IMR-90 (cell line): ENCODE results near the gene CIDEA. TPM values are rescaled to one million over a fixed set of nuclear protein-coding genes. Genes with fewer than 3 reads are reported as not detected.

Source experiments
- ATAC-seq: fragments of 200-7000 bp; cut with Tn5 transposase; 2 replicates; pipeline ENCODE4 v1.9.1; 2020; ENCODE audit warnings: low read depth, mild to moderate bottlenecking, moderate library complexity
- BruUV-seq: library from RNA; stranded (reverse); fragments of 400-500 nt; replicated peaks from 2 replicates; lab custom pipeline; 2021; lab: Mats Ljungman, UMichigan
- CTCF ChIA-PET: fragments of 300-600 bp; formaldehyde crosslinking; extraction: SDS; loops from one replicate; lab custom pipeline; 2021; ENCODE audit warnings: antibody characterized with exemption; lab: Yijun Ruan, JAX
- POLR2A ChIA-PET: fragments of 300-600 bp; sonication (Branson Sonifier 250); formaldehyde crosslinking; loops from one replicate; lab custom pipeline; 2022; ENCODE audit warnings: antibody characterized with exemption; ENCODE audit not compliant: unreplicated experiment; lab: Charles Lee
- DNase-seq: peaks from one replicate; pipeline ENCODE4 v3.0.0; 2013
- H2AFZ ChIP-seq: replicated peaks from 2 replicates; pipeline ENCODE3; 2013; ENCODE audit warnings: low read length, mild to moderate bottlenecking; ENCODE audit not compliant: poor library complexity
- H2AK5ac ChIP-seq: 2 replicates; pipeline ENCODE4 v1.6.1; 2013; ENCODE audit warnings: low read depth, low read length, inconsistent platforms
- H2AK9ac ChIP-seq: replicated peaks from 2 replicates; pipeline ENCODE3; 2013; ENCODE audit warnings: mild to moderate bottlenecking, low read depth, low read length, moderate library complexity; ENCODE audit not compliant: poor library complexity
- H2BK120ac ChIP-seq: 2 replicates; pipeline ENCODE4 v1.6.1; 2013; ENCODE audit warnings: low read depth, low read length, inconsistent platforms
- H2BK15ac ChIP-seq: 3 replicates; pipeline ENCODE4 v1.6.1; 2013; ENCODE audit warnings: low read depth, low read length, inconsistent platforms
- H2BK20ac ChIP-seq: 2 replicates; pipeline ENCODE4 v1.6.1; 2013; ENCODE audit warnings: low read depth, mild to moderate bottlenecking, inconsistent platforms, low read length, moderate library complexity
- H2BK5ac ChIP-seq: 2 replicates; pipeline ENCODE4 v1.6.1; 2013; ENCODE audit warnings: mild to moderate bottlenecking, low read depth, low read length, inconsistent platforms; ENCODE audit not compliant: poor library complexity, severe bottlenecking
- H3K14ac ChIP-seq: replicated peaks from 2 replicates; pipeline ENCODE4 v1.6.1; 2013; ENCODE audit warnings: low read depth, low read length, inconsistent platforms
- H3K18ac ChIP-seq: 2 replicates; pipeline ENCODE4 v1.6.1; 2013; ENCODE audit warnings: low read depth, low read length, control low read depth
- H3K23ac ChIP-seq: 2 replicates; pipeline ENCODE4 v1.6.1; 2013; ENCODE audit warnings: low read depth, low read length, inconsistent platforms
- H3K27ac ChIP-seq: 2 replicates; pipeline ENCODE4 v1.5.1; 2013; ENCODE audit warnings: mild to moderate bottlenecking, control low read depth, low read length; ENCODE audit not compliant: insufficient read depth
- H3K27me3 ChIP-seq: 2 replicates; pipeline ENCODE4 v1.6.1; 2013; ENCODE audit warnings: low read length; ENCODE audit not compliant: control insufficient read depth, insufficient read depth
- H3K36me3 ChIP-seq: 2 replicates; pipeline ENCODE4 v1.6.1; 2013; ENCODE audit warnings: low read length, mixed read lengths; ENCODE audit not compliant: control insufficient read depth, insufficient read depth
- H3K4ac ChIP-seq: 2 replicates; pipeline ENCODE4 v1.6.1; 2013; ENCODE audit warnings: low read depth, low read length, inconsistent platforms
- H3K4me1 ChIP-seq: 2 replicates; pipeline ENCODE4 v1.6.1; 2013; ENCODE audit warnings: low read length, mixed read lengths; ENCODE audit not compliant: control insufficient read depth, insufficient read depth
- H3K4me2 ChIP-seq: 2 replicates; pipeline ENCODE4 v1.6.1; 2013; ENCODE audit warnings: low read depth, mild to moderate bottlenecking, control low read depth, low read length, moderate library complexity
- H3K4me3 ChIP-seq: 2 replicates; pipeline ENCODE4 v1.5.1; 2013; ENCODE audit warnings: low read depth, mild to moderate bottlenecking, control low read depth, low read length, moderate library complexity; ENCODE audit not compliant: insufficient read depth
- H3K56ac ChIP-seq: 2 replicates; pipeline ENCODE4 v1.6.1; 2013; ENCODE audit warnings: low read length, inconsistent platforms; ENCODE audit not compliant: insufficient read depth; ENCODE audit errors: extremely low read depth
- H3K79me1 ChIP-seq, 2 experiments: 2 replicates each; pipeline ENCODE4 v1.6.1; 2013; ENCODE audit warnings: low read length in 2 of 2, inconsistent platforms in 1 of 2, low read depth in 1 of 2
- H3K9ac ChIP-seq: 2 replicates; pipeline ENCODE4 v1.6.1; 2013; ENCODE audit warnings: low read depth, low read length, control low read depth
- H3K9me1 ChIP-seq: 2 replicates; pipeline ENCODE4 v1.6.1; 2013; ENCODE audit warnings: low read length, inconsistent platforms; ENCODE audit not compliant: insufficient read depth
- H3K9me3 ChIP-seq: 2 replicates; pipeline ENCODE4 v1.6.1; 2013; ENCODE audit warnings: low read length; ENCODE audit not compliant: control insufficient read depth, insufficient read depth
- H4K20me1 ChIP-seq: 2 replicates; pipeline ENCODE4 v1.6.1; 2013; ENCODE audit warnings: low read length, inconsistent platforms; ENCODE audit not compliant: insufficient read depth
- H4K5ac ChIP-seq: 2 replicates; pipeline ENCODE4 v1.6.1; 2013; ENCODE audit warnings: mild to moderate bottlenecking, low read depth, low read length, control low read depth
- H4K8ac ChIP-seq, 2 experiments: 2 replicates each; pipeline ENCODE4 v1.6.1; 2013; ENCODE audit warnings: low read depth in 2 of 2, low read length in 2 of 2, control low read depth in 1 of 2, inconsistent platforms in 1 of 2
- H4K91ac ChIP-seq: 2 replicates; pipeline ENCODE4 v1.6.1; 2013; ENCODE audit warnings: low read depth, low read length, inconsistent platforms; ENCODE audit not compliant: insufficient read depth
- CEBPB ChIP-seq: IDR thresholded peaks from 2 replicates; pipeline ENCODE4 v1.6.1; 2012; ENCODE audit warnings: low read depth, low read length, improper control_type of control experiment
- CTCF ChIP-seq: conservative IDR thresholded peaks from 2 replicates; pipeline ENCODE4 v1.5.1; 2012; ENCODE audit warnings: mild to moderate bottlenecking, low read depth, low read length, improper control_type of control experiment
- USF2 ChIP-seq: fragments of 150-350 bp; IDR thresholded peaks from 2 replicates; pipeline ENCODE4 v1.6.1; 2017; ENCODE audit warnings: mild to moderate bottlenecking, antibody characterized with exemption, low read length, low read depth
- WGBS, 2 experiments: methylation state at CpG; one replicate each; pipeline versions ENCODE4 v1.1.5 to v1.1.7; 2013; ENCODE audit warnings: missing lambda C conversion rate in 2 of 2; ENCODE audit not compliant: insufficient read length in 1 of 2; ENCODE audit errors: extremely low coverage in 2 of 2; 5-methylcytosine and 5-hydroxymethylcytosine counted together
- dilution Hi-C: fragments of 300-500 bp; cut with HindIII; formaldehyde crosslinking; loops from one replicate; pipeline ENCODE4 v1.14.3; 2018; ENCODE audit warnings: low sequenced_read_pairs; ENCODE audit not compliant: unreplicated experiment
- in situ Hi-C: fragments of 300-500 bp; cut with MboI; formaldehyde crosslinking; loops from 3 replicates; pipeline ENCODE4 v1.14.3; 2019; ENCODE audit warnings: low sequenced_read_pairs, inconsistent platforms, mixed read lengths
- intact Hi-C: fragments of 100-400 bp; cut with micrococcal nuclease; formaldehyde crosslinking; loops from 2 replicates; pipeline ENCODE4 v1.10.0; 2022
- polyA plus RNA-seq, 3 experiments: library from polyadenylated mRNA; depleted of rRNA; stranded (reverse); fragments of >200 nt; gene quantifications; 2 replicates each; pipeline ENCODE4 v1.2.3, GENCODE V29; 2012; ENCODE audit warnings: low replicate concordance in 1 of 3
- total RNA-seq: library from RNA; depleted of rRNA; stranded (reverse); fragments of >200 nt; gene quantifications from 2 replicates; pipeline ENCODE4 v1.2.3, GENCODE V29; 2012

The CIDEA gene
- total and polyA plus RNA-seq, 2 of the 4 experiments (the other 2 are of a cell fraction) = not detected

- Histone ChIP-seq H3K4ac (no peak overlapping the region), H3K9me1 (no peaks in the 10 kb centered on the region), H2BK15ac (no peak overlapping the region), H2BK120ac (no peak overlapping the region), H2BK5ac (no peak overlapping the region), H3K27ac (no peak overlapping the region), H4K20me1 (no peaks in the 10 kb centered on the region; the same call in 1 of the 2 replicates), H3K56ac (no peak overlapping the region), H3K4me2 (no peak overlapping the region), H4K5ac (no peak overlapping the region), H4K8ac (no peak overlapping the region), H3K9me3 (no peaks in the 10 kb centered on the region; the same call in 1 of the 2 replicates), H3K4me1 (no peaks in the 10 kb centered on the region; the same call in 1 of the 2 replicates), H2AK5ac (no peak overlapping the region), H3K36me3 (no peaks in the 10 kb centered on the region), H3K27me3 (peaks cover 75% of the 10 kb centered on the region), H4K91ac (no peak overlapping the region), H3K18ac (no peak overlapping the region), H3K14ac (no peak overlapping the region), H2BK20ac (no peak overlapping the region), H3K9ac (no peak overlapping the region), H2AK9ac (no peak overlapping the region), H2AFZ (no peak overlapping the region), H3K4me3 (no peak overlapping the region), H3K23ac (no peak overlapping the region), H3K79me1 (no peaks in the 10 kb centered on the region)
- intact Hi-C loops (no loop called here), in situ Hi-C loops (no loop called here), dilution Hi-C loops (no loop called here)
- ChIA-PET CTCF (no interaction called here), POLR2A (no interaction called here)
- TF ChIP-seq USF2 (no peak), CTCF (no peak), CEBPB (no peak)
- BruUV-seq = no TSS peak
- WGBS, 2 experiments = 68% methylated on average over 5 of the region's 13 CpGs; no CpG with 5 or more reads in 1 of the 2 experiments
- no peak for DNase-seq
- no peak for ATAC-seq
These were observed 5.0 kb upstream of the CIDEA start for GRCh38 chr18:12248926-12249720.
